ENCODE measurements around the gene TASL. TPM values are rescaled to one million over a fixed set of nuclear protein-coding genes. Genes with fewer than 3 reads are reported as not detected.
"Not testable (repeated sequence)": the region's sequence is repeated elsewhere in the genome, so short reads cannot be mapped to it uniquely, and the experiment has no call there.

The TASL gene, protein sequence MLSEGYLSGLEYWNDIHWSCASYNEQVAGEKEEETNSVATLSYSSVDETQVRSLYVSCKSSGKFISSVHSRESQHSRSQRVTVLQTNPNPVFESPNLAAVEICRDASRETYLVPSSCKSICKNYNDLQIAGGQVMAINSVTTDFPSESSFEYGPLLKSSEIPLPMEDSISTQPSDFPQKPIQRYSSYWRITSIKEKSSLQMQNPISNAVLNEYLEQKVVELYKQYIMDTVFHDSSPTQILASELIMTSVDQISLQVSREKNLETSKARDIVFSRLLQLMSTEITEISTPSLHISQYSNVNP
- total RNA-seq = 1 to 10 TPM; 4.2 to 4.3 TPM

DNA sequence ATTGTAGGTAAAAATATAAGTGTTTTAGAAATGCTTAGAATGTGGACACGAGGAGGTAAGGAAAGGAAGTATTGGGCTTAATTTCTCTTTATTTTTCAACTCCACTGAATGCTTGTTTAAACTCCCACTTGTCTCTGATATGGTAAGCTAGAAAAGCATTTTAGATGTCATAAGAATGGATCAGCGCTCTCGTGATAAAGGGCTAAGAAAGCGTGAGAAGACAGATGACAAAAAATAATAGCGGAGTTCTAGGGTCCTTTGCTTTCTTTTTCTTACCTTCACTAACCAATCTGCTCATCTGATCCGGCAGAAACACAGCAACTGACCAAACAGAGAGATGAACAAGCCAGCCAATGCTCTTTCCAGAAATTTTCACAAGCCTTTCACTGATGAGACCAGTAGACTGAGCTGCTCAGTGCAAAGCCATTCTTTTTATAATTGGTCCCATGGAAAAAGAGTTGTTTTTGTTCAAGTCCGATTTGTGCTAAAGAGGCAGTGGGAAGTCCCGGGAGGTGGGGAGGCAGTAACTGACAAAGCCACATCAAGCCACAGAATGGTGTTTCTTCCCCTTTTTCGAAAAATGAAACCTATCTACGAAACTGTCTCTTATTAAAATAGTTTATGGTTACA lies at the start of gene TASL:
Gene TASL (minus strand): TSS at position 405 of the 630 bp plus-strand sequence. CDS start 17,411 bp downstream, outside the sequence.
- CTCF ChIA-PET = interaction anchor here (0.5 to 1.2 kb wide), 4 partner anchors 8 to 312 kb away, joined by 3 to 4 read pairs (median 4); partner anchors contain the start of gene TAB3
- POLR2A ChIA-PET = interaction anchor here (0.8 to 2.0 kb wide), 6 partner anchors 8 to 312 kb away, joined by 3 to 11 read pairs (median 6); partner anchors contain the start of gene TAB3
- Mint-ChIP-seq H3K4me1 (peaks cover 18% of the 10 kb centered on the region), H3K27me3 (no peaks in the 10 kb centered on the region), H3K27ac (peak within 1 kb of the TSS; percentile 95), H3K36me3 (ENCODE audit: low read depth) (peaks cover 10% of the 10 kb centered on the region), H3K9me3 (peaks cover 2% of the 10 kb centered on the region), H3K4me3 (peak within 1 kb of the TSS; percentile 83)
- DNase-seq = peak; percentile 42

DNA sequence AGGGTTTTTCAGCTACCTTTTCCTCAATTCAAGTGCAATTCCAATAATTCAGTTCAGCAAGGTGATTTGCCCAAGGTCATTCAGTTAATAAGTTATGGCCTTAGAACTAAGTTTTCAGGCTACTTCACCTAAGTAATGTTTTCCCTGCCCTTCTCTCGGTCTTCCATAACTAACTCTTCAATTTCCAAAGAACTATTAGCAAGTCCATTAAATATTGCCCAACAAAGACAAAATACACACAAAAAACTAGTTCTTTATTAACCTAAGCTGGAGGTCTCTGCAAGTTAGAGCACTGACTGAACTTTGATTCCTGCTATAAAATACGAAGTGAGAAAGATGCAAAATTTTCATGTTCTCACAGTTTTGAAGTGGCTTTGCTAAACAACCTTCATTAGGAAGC lies 48.8 kb upstream of the TASL start:
- Mint-ChIP-seq H3K27me3 (no peaks in the 10 kb centered on the region), H3K4me3 (no peak overlapping the region), H3K27ac (no peak overlapping the region), H3K9me3 (peaks cover 14% of the 10 kb centered on the region), H3K36me3 (ENCODE audit: low read depth) (peaks cover 3% of the 10 kb centered on the region), H3K4me1 (no peaks in the 10 kb centered on the region)
- CTCF ChIA-PET = interaction anchor here (1.1 kb wide), 1 partner anchor 86 kb away, joined by 3 read pairs; no protein-coding TSS in a partner anchor
- POLR2A ChIA-PET = interaction anchor here (0.6 kb wide), 1 partner anchor 17 kb away, joined by 3 read pairs; no protein-coding TSS in a partner anchor
- DNase-seq = no peak

DNA sequence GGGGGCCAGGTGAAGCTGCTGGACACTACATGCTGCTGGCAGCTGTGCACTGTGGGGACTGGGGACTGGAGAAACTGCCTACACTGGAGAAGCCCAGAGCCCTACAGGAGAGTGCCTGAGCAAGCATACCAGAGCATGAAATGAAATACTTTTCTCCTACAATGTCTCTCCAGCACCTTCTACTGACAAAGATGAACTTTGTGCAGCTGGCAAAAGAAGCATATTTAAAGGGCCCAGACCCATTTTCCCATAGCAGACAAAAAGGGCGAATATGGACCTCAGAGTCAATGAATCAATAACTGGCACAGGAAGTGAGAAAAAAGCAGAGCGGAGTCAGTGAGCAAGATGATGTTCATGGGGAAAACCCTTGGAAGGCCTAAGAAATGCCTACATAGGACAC lies 44.8 kb upstream of the TASL start:
- H3K4me1 Mint-ChIP-seq = peaks cover 1% of the 10 kb centered on the region
- ChIA-PET POLR2A (no interaction called here), CTCF (no interaction called here)
- no peaks in the 10 kb centered on the region for H3K27me3 Mint-ChIP-seq
- H3K4me3 Mint-ChIP-seq = no peak overlapping the region
- H3K9me3 Mint-ChIP-seq = peaks cover 18% of the 10 kb centered on the region
- no peak overlapping the region for H3K27ac Mint-ChIP-seq
- H3K36me3 Mint-ChIP-seq (ENCODE audit: low read depth) = peaks cover 7% of the 10 kb centered on the region
- DNase-seq = no peak

DNA sequence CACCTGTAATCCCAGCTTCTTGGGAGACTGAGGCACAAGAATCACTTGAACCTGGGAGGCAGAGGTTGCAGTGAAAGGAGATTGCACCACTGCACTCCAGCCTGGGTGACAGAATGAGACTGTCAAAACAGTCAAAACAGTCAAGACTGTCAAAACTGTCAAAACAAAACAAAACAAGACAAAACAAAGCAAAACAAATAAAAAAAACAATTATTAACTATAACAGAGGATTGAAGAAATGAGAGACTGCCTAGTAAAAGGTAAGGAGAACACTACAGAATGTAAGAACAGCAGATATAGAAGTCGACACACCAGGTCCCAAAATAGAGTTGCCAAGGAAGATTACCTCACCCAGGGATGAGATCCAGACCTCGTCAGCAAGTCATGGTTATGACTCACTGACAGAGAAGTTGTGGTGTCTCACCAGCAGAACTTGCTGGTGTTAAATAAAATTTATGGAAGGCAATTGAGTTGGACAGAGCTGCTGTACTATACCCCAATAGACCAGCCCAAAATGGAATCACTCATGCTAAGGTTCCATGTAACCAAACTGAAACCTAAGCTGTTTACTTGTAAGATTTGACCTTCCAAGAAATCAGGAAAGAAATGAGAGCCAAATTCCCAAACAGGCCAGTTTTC lies 43.5 kb upstream of the TASL start:
- CTCF ChIA-PET = no interaction called here
- Mint-ChIP-seq H3K36me3 (ENCODE audit: low read depth) (peaks cover 7% of the 10 kb centered on the region), H3K9me3 (peaks cover 18% of the 10 kb centered on the region), H3K27ac (no peak overlapping the region), H3K4me3 (no peak overlapping the region), H3K4me1 (peaks cover 1% of the 10 kb centered on the region), H3K27me3 (no peaks in the 10 kb centered on the region)
- DNase-seq = no peak
- POLR2A ChIA-PET = no interaction called here

DNA sequence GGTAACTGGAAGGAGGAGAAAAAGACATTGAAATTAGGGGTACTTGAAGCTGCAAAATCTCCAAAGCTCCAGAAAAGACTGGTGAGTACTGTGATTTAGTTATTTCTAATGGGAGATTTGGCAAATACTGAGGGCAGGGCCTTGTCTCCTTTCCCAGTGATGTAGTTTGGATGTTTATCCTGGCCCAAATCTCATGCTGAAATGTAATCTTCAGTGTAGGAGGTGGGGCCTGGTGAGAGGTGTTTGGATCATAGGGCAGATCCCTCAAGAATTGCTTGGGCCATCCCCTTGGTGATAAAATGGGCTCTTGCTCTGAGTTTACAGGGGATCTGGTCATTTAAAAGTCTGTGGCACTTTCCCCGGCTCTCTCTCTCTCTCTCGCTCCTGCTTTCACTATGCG lies 42.6 kb upstream of the TASL start:
- H3K27ac Mint-ChIP-seq = no peak overlapping the region
- H3K9me3 Mint-ChIP-seq = peaks cover 18% of the 10 kb centered on the region
- H3K36me3 Mint-ChIP-seq (ENCODE audit: low read depth) = peaks cover 7% of the 10 kb centered on the region
- H3K27me3 Mint-ChIP-seq = no peaks in the 10 kb centered on the region
- H3K4me1 Mint-ChIP-seq = peaks cover 3% of the 10 kb centered on the region
- DNase-seq = no peak
- H3K4me3 Mint-ChIP-seq = no peak overlapping the region
- ChIA-PET CTCF (interaction anchor here (1.0 kb wide), 1 partner anchor 50 kb away, joined by 3 read pairs; no protein-coding TSS in a partner anchor), POLR2A (no interaction called here)

DNA sequence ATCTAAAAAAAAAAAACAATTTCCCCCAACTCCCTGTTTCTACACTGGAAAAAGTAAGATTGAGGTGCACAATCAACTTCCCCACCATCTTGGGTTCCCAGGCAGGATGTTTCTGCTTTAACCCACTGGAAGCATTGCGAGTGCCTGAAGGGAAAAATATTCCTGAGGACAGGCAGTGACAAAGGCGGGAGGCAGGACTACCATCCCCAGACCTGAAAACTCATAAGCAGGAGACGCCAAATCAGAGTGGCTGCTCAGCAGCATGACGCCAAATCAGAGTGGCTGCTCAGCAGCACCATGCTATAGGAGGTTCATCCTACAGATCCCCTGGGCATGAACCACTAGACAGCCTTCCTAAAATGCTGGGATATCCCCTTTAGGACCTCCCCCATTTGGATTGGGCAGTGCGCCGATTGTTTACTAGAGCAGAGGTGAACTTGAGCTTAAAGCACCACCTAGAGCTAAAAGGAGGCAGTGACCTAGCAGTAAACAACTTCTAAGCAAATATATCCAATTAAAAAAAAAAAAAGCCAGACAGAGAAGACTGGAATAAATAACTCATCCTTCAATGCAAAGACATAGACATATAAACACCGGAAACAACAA lies 40.7 kb upstream of the TASL start:
- CTCF ChIA-PET = no interaction called here
- Mint-ChIP-seq H3K4me3 (no peak overlapping the region), H3K4me1 (peaks cover 3% of the 10 kb centered on the region), H3K36me3 (ENCODE audit: low read depth) (peaks cover 7% of the 10 kb centered on the region), H3K9me3 (peaks cover 15% of the 10 kb centered on the region), H3K27ac (no peak overlapping the region), H3K27me3 (no peaks in the 10 kb centered on the region)
- POLR2A ChIA-PET = no interaction called here
- DNase-seq = no peak

DNA sequence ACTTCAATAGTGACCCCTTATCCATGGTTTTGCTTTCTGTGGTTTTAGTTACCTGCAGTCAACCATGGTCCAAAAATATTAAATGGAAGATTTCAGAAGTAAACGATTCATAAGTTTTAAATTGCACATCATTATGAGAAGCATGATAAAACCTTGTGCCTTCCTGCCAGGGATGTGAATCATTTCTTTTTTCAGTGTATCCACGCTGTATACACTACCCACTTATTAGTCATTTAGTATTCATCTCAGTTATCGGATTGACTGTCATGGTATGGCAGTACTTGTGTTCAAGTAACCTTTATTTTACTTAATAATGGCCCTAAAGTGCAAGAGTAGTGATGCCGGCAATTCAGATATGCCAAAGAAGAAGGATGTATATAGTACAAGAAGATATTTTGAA lies 37.7 kb upstream of the TASL start:
- H3K27ac Mint-ChIP-seq = no peak overlapping the region
- POLR2A ChIA-PET = no interaction called here
- no peaks in the 10 kb centered on the region for H3K27me3 Mint-ChIP-seq
- H3K4me1 Mint-ChIP-seq = peaks cover 2% of the 10 kb centered on the region
- H3K9me3 Mint-ChIP-seq = no peaks in the 10 kb centered on the region
- H3K36me3 Mint-ChIP-seq (ENCODE audit: low read depth) = no peaks in the 10 kb centered on the region
- CTCF ChIA-PET = no interaction called here
- H3K4me3 Mint-ChIP-seq = no peak overlapping the region
- no peak for DNase-seq

DNA sequence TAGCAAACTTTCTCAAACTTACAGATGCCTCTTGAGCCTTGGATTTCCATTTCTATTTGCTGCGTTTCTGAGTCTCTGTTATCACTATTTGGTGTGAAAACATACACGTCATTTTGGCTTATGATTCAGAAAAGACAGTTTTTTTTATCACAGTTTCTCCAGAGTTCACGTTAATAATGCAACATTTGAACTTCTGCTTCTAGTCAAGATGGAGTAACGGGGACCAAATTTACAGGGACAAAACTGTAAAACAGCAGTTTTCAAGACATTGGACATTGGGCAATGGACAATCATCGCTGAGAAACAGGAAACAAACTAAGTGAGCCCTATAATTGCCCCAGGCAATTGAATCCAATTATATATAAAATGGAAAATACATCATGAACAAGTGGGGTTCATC lies 36.2 kb upstream of the TASL start:
- no peaks in the 10 kb centered on the region for H3K9me3 Mint-ChIP-seq
- ChIA-PET POLR2A (no interaction called here), CTCF (no interaction called here)
- H3K4me3 Mint-ChIP-seq = no peak overlapping the region
- no peaks in the 10 kb centered on the region for H3K27me3 Mint-ChIP-seq
- H3K27ac Mint-ChIP-seq = no peak overlapping the region
- DNase-seq = no peak
- peaks cover 2% of the 10 kb centered on the region for H3K4me1 Mint-ChIP-seq
- no peaks in the 10 kb centered on the region for H3K36me3 Mint-ChIP-seq (ENCODE audit: low read depth)

DNA sequence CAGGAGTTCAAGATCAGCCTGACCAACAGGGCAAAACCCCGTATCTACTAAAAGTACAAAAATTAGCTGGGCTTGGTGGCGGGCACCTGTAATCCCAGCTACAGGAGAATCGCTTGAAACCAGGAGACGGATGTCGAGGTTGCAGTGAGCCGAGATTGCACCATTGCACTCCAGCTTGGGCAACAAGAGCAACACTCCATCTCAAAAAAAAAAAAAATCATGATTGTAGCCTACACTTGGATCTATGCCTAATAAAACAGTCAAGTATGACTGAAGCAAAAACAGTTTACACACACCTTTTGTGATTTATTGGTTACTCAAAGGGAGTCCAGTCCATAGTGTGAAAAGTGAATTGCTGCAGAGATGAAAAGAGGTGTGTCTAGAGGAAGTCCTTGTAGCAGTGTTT lies 34.7 kb upstream of the TASL start:
- ChIA-PET POLR2A (no interaction called here), CTCF (no interaction called here)
- Mint-ChIP-seq H3K36me3 (ENCODE audit: low read depth) (no peaks in the 10 kb centered on the region), H3K4me3 (no peak overlapping the region), H3K27me3 (no peaks in the 10 kb centered on the region), H3K4me1 (peaks cover 2% of the 10 kb centered on the region), H3K27ac (no peak overlapping the region), H3K9me3 (no peaks in the 10 kb centered on the region)
- DNase-seq = no peak

DNA sequence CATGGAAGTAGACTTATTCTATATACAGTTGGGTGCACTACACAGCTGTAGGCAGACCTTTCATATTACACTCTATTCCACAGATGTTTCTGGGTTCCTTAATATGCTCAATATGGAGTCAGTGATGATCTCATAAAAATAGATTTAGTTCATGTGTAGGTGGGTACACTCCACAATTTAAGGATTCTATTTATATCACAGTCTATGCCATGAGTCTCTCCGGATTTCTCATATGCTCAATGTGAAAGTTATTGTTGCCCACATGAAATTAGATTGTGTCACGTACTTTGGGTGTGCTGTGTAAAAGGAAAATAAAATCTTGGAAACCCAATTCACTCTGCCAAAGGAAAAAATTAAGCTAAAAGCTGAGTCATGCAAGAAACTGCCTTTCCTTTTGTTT lies 32.5 kb upstream of the TASL start:
- no peaks in the 10 kb centered on the region for H3K27me3 Mint-ChIP-seq
- H3K4me1 Mint-ChIP-seq = no peaks in the 10 kb centered on the region

DNA sequence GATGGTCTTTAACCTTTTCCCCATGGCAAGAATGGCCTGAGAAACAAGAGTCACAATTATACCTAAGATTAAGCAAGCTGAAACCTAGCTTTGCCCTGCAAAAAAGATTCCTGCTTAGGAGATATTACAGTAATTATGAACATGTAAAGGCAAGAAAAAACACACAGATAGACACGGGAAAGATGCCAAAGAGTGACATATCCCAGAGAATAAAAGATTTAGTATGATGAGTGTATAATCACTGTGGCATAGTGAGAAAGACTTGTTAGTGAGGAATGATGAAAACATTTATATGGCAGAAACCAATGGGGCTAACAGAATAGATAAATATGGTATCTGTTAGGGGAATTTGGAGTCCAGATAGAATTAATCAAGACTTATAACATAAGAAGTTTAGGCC lies 29.6 kb upstream of the TASL start:
- no peak overlapping the region for H3K27ac Mint-ChIP-seq
- CTCF ChIA-PET = no interaction called here
- POLR2A ChIA-PET = no interaction called here

More for the DNA sequence above, 32.5 kb upstream of the TASL start:
- ChIA-PET POLR2A (no interaction called here), CTCF (no interaction called here)
- no peak overlapping the region for H3K4me3 Mint-ChIP-seq
- no peaks in the 10 kb centered on the region for H3K9me3 Mint-ChIP-seq
- no peak for DNase-seq
- no peak overlapping the region for H3K27ac Mint-ChIP-seq
- no peaks in the 10 kb centered on the region for H3K36me3 Mint-ChIP-seq (ENCODE audit: low read depth)

DNA sequence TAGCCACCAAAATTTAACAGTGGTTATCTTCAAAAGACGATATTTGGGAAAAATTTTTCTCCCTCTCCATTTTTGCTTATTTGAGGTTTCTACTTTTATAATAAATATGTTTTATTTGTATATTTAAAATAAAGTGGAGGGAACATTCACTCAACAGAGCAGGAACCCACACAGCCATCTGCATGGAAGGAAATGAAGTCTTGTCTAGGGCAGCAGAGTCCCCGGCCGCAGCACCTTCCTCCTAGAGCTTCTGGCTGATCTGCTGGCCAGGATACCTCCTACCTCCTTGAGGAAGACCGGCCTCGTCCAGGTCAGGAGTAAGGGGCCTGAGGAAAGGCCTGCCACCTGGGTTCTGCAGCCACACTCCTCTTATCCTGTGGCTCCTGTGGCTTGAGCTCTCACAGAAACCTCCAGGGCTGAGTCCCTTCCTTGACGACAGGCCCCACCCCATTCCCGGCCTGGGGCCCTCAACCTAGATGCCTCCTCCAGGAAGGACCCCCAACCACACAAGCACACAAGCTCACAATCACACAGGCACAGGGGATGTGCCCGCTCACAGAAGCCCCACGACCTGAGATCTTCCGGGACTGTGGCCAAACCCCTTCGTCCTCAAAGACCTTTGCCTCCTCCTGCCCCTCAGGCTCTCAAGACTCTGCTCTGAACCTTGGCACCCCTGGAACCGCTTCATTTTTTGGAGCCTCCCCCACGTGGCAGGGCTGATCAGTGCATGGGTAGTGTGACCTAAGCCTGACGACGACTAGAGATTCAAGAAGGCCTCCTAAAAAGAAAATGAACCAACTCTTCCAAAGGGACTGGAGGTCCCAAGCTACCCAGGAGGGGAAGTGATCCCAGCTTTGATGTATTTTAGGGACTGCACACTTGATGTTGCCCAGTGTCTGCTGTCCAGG lies 23.0 kb upstream of the TASL start:
- DNase-seq; POLR2A ChIA-PET; CTCF ChIA-PET; H3K4me3 Mint-ChIP-seq; H3K36me3 Mint-ChIP-seq (ENCODE audit: low read depth); H3K27me3 Mint-ChIP-seq; H3K9me3 Mint-ChIP-seq; H3K4me1 Mint-ChIP-seq; H3K27ac Mint-ChIP-seq: not testable (repeated sequence)

More for the DNA sequence above, 29.6 kb upstream of the TASL start:
- H3K27me3 Mint-ChIP-seq = no peaks in the 10 kb centered on the region
- H3K36me3 Mint-ChIP-seq (ENCODE audit: low read depth) = no peaks in the 10 kb centered on the region
- DNase-seq = no peak
- H3K4me3 Mint-ChIP-seq = no peak overlapping the region
- no peaks in the 10 kb centered on the region for H3K4me1 Mint-ChIP-seq
- no peaks in the 10 kb centered on the region for H3K9me3 Mint-ChIP-seq
